ENCODE measurements around the gene RASA4.
"Not testable (repeated sequence)": the region's sequence is repeated elsewhere in the genome, so short reads cannot be mapped to it uniquely, and the experiment has no call there.

The RASA4 gene

GRCh38 chr7:102542771-102543170 lies 73.8 kb downstream of the RASA4 start:
- not testable (repeated sequence) for DNase-seq

- DNase-seq = not testable (repeated sequence)
Measured at GRCh38 chr7:102542083-102542482, 74.5 kb downstream of the RASA4 start.

- not testable (repeated sequence) for DNase-seq
Measured at GRCh38 chr7:102540604-102541003, 76.0 kb downstream of the RASA4 start.

GRCh38 chr7:102535062-102535615 lies 81.4 kb downstream of the RASA4 start:
- not testable (repeated sequence) for DNase-seq

- not testable (repeated sequence) for DNase-seq
Measured at GRCh38 chr7:102532127-102532526, 84.4 kb downstream of the RASA4 start.

- not testable (repeated sequence) for DNase-seq
Measured at GRCh38 chr7:102531583-102531982, 85.0 kb downstream of the RASA4 start.

- DNase-seq = not testable (repeated sequence)
Measured at GRCh38 chr7:102527822-102528793, 88.4 kb downstream of the RASA4 start.

GRCh38 chr7:102527182-102527581 lies 89.4 kb downstream of the RASA4 start:
- DNase-seq = not testable (repeated sequence)

- not testable (repeated sequence) for DNase-seq
Measured at GRCh38 chr7:102524803-102525202, 91.8 kb downstream of the RASA4 start.
